WTC11 (cell line): ENCODE results near the gene CPT1C. TPM values are rescaled to one million over a fixed set of nuclear protein-coding genes. Genes with fewer than 3 reads are reported as not detected.

Source experiments
- ATAC-seq: fragments of 200-7000 bp; cut with Tn5 transposase; 2 replicates; pipeline ENCODE4 v1.10.0; 2021; ENCODE audit warnings: mild to moderate bottlenecking, moderate library complexity
- CTCF ChIA-PET: fragments of 300-600 bp; sonication (Branson Sonifier 250); formaldehyde crosslinking; loops from one replicate; lab custom pipeline; 2021; ENCODE audit warnings: antibody characterized with exemption; lab: Charles Lee
- POLR2A ChIA-PET: fragments of 350-600 bp; sonication (Branson Sonifier 250); formaldehyde crosslinking; loops from one replicate; lab custom pipeline; 2021; ENCODE audit warnings: antibody characterized with exemption; lab: Charles Lee
- DNase-seq: peaks from one replicate; pipeline ENCODE4 v3.0.0; 2021; ENCODE audit warnings: low spot score
- H3K27ac Mint-ChIP-seq: 2 replicates; pipeline ENCODE4 v1.8.0; 2021; ENCODE audit warnings: mixed read lengths
- H3K27me3 Mint-ChIP-seq: 2 replicates; pipeline ENCODE4 v1.8.0; 2021; ENCODE audit warnings: low read depth, mild to moderate bottlenecking, moderate library complexity, mixed read lengths
- H3K36me3 Mint-ChIP-seq: 2 replicates; pipeline ENCODE4 v1.8.0; 2021; ENCODE audit warnings: mixed read lengths
- H3K4me1 Mint-ChIP-seq: 2 replicates; pipeline ENCODE4 v1.8.0; 2022; ENCODE audit warnings: mixed read lengths
- H3K4me3 Mint-ChIP-seq: 2 replicates; pipeline ENCODE4 v1.8.0; 2021; ENCODE audit warnings: mild to moderate bottlenecking, moderate library complexity, mixed read lengths
- H3K9me3 Mint-ChIP-seq: 2 replicates; pipeline ENCODE4 v1.8.0; 2021; ENCODE audit warnings: mixed read lengths
- ATF2 ChIP-seq: sonication (generic); formaldehyde crosslinking; IDR thresholded peaks from 2 replicates; pipeline ENCODE4 v1.8.1; 2022; ENCODE audit warnings: low read depth, missing genetic modification reagents, borderline replicate concordance
- E2F5 ChIP-seq: sonication (generic); formaldehyde crosslinking; IDR thresholded peaks from 2 replicates; pipeline ENCODE4 v1.8.1; 2022; ENCODE audit warnings: mild to moderate bottlenecking, moderate library complexity, missing genetic modification reagents
- FOXP4 ChIP-seq: sonication (generic); formaldehyde crosslinking; IDR thresholded peaks from 2 replicates; pipeline ENCODE4 v1.8.0; 2022; ENCODE audit warnings: mild to moderate bottlenecking, missing genetic modification reagents
- GABPB1 ChIP-seq: sonication (generic); formaldehyde crosslinking; IDR thresholded peaks from 2 replicates; pipeline ENCODE4 v1.8.1; 2023; ENCODE audit warnings: mild to moderate bottlenecking, missing genetic modification reagents
- GRHL2 ChIP-seq: fragments of 250-450 bp; sonication (Bioruptor Pico); IDR thresholded peaks from 2 replicates; pipeline ENCODE4 v1.8.0; 2022; ENCODE audit warnings: mild to moderate bottlenecking, moderate library complexity; ENCODE audit not compliant: insufficient replicate concordance, severe bottlenecking
- HMGA2 ChIP-seq: fragments of 250-450 bp; sonication (Bioruptor Pico); IDR thresholded peaks from 2 replicates; pipeline ENCODE4 v1.4.0; 2021; ENCODE audit warnings: mild to moderate bottlenecking, moderate library complexity
- IRF1 ChIP-seq: sonication (generic); formaldehyde crosslinking; IDR thresholded peaks from 2 replicates; pipeline ENCODE4 v1.8.0; 2023; ENCODE audit warnings: missing genetic modification reagents
- JUN ChIP-seq: sonication (generic); formaldehyde crosslinking; IDR thresholded peaks from 2 replicates; pipeline ENCODE4 v1.8.0; 2023; ENCODE audit warnings: mild to moderate bottlenecking, missing genetic modification reagents
- MXD4 ChIP-seq: fragments of 250-450 bp; sonication (Bioruptor Pico); IDR thresholded peaks from 2 replicates; pipeline ENCODE4 v1.8.0; 2021; ENCODE audit warnings: mild to moderate bottlenecking, moderate library complexity, borderline replicate concordance
- NFE2L1 ChIP-seq: sonication (generic); formaldehyde crosslinking; IDR thresholded peaks from 2 replicates; pipeline ENCODE4 v1.8.1; 2023; ENCODE audit warnings: missing genetic modification reagents
- NR1H2 ChIP-seq: sonication (generic); formaldehyde crosslinking; IDR thresholded peaks from 2 replicates; pipeline ENCODE4 v1.9.0; 2021; ENCODE audit warnings: mild to moderate bottlenecking, moderate library complexity, missing genetic modification reagents
- RELA ChIP-seq: sonication (generic); formaldehyde crosslinking; IDR thresholded peaks from 2 replicates; pipeline ENCODE4 v1.8.1; 2022; ENCODE audit warnings: missing genetic modification reagents, mild to moderate bottlenecking, borderline replicate concordance
- SOX15 ChIP-seq: fragments of 250-450 bp; sonication (Bioruptor Pico); IDR thresholded peaks from 2 replicates; pipeline ENCODE4 v1.9.0; 2021; ENCODE audit warnings: mild to moderate bottlenecking
- SP1 ChIP-seq: sonication (generic); formaldehyde crosslinking; conservative IDR thresholded peaks from 2 replicates; pipeline ENCODE4 v1.8.1; 2022; ENCODE audit warnings: missing genetic modification reagents
- STAT6 ChIP-seq: sonication (generic); formaldehyde crosslinking; conservative IDR thresholded peaks from 2 replicates; pipeline ENCODE4 v1.8.1; 2023; ENCODE audit warnings: mild to moderate bottlenecking, low read depth, missing genetic modification reagents, moderate library complexity
- ZNF138 ChIP-seq: sonication (generic); formaldehyde crosslinking; conservative IDR thresholded peaks from 2 replicates; pipeline ENCODE4 v1.8.1; 2022; ENCODE audit warnings: mild to moderate bottlenecking, moderate library complexity, missing genetic modification reagents
- ZNF396 ChIP-seq: fragments of 250-450 bp; sonication (Bioruptor Pico); IDR thresholded peaks from 2 replicates; pipeline ENCODE4 v1.8.0; 2021; ENCODE audit warnings: mild to moderate bottlenecking, moderate library complexity, borderline replicate concordance
- ZNF416 ChIP-seq: fragments of 250-450 bp; sonication (Bioruptor Pico); IDR thresholded peaks from 2 replicates; pipeline ENCODE4 v1.9.0; 2021; ENCODE audit warnings: mild to moderate bottlenecking, inconsistent platforms
- total RNA-seq: library from RNA; stranded (reverse); gene quantifications from 3 replicates; pipeline ENCODE4 v1.2.3, GENCODE V29; 2021
- TF ChIP-seq, protein P1 (sequence below): fragments of 250-450 bp; sonication (Bioruptor Pico); IDR thresholded peaks from 2 replicates; pipeline ENCODE4 v1.8.0; 2021; ENCODE audit warnings: mild to moderate bottlenecking
- TF ChIP-seq, protein P2 (sequence below): sonication (generic); formaldehyde crosslinking; IDR thresholded peaks from 2 replicates; pipeline ENCODE4 v1.8.0; 2022; ENCODE audit warnings: mild to moderate bottlenecking, missing genetic modification reagents
- TF ChIP-seq, protein P3 (sequence below): fragments of 250-450 bp; sonication (Bioruptor Pico); IDR thresholded peaks from 2 replicates; pipeline ENCODE4 v2.1.2; 2022; ENCODE audit warnings: mild to moderate bottlenecking, moderate library complexity

CPT1C gene
- total RNA-seq, 1 experiment from 2014 or later, result 74.6 TPM

DNA sequence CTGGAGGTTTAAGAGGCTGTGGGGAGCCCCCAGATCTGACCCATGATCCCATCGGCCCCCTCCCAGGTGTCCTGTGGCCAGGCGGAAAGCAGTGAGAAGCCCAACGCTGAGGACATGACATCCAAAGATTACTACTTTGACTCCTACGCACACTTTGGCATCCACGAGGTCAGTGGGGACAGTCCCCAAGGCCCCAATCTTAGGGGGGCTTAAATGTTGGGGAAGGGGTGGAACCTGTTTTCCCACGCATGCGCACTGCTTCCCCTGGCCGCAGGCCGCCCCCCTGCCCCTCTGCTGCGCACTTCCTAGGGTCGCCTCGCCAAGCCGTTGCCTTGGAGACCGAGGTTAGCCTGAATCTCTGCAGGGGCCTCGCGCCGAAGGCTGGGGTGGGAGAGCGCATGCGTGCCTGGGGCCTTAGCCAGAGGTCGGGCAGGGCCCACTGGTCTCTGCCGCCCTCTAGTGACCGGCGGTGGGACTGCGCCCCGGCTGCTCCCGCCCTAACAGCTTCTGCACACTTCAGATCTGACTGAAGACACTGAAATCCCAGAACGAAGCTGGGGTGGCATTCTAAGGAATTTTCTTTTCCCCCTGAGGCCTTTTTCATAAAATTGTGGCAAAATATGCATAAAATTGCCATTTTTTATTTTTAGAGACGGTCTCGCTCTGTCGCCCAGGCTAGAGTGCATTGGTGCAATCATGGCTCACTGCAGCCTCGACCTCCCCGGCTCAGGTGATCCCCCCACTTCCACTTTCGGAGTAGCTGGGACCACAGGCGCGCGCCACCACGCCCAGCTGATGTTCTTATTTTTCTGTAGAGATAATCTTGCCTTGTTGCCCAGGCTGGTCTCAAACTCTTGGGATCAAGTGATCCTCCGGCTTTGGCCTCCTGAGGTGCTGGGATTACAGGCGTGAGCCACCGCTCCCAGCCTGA lies 10.2 kb upstream of the CPT1C start:
- Mint-ChIP-seq H3K27ac (peak overlapping the region; percentile 92), H3K4me1 (peaks cover 37% of the 10 kb centered on the region), H3K4me3 (0 out of 2 replicates have a peak overlapping the region, but pooled peaks have one; percentile 46), H3K9me3 (no peaks in the 10 kb centered on the region), H3K36me3 (peaks cover 41% of the 10 kb centered on the region), H3K27me3 (no peaks in the 10 kb centered on the region)
- CTCF ChIA-PET, result interaction anchor here (0.6 to 1.4 kb wide), 28 partner anchors 8 to 202 kb away, joined by 3 to 16 read pairs (median 4); partner anchors contain the start of genes ADM5, AP2A1, BCL2L12 and CPT1C
- ATAC-seq (peak; percentile 13), DNase-seq (peak; percentile 99)
- POLR2A ChIA-PET, result interaction anchor here (0.6 to 1.1 kb wide), 2 partner anchors 10 to 40 kb away, joined by 3 to 4 read pairs; no protein-coding TSS in a partner anchor
- TF ChIP-seq, protein P1, sequence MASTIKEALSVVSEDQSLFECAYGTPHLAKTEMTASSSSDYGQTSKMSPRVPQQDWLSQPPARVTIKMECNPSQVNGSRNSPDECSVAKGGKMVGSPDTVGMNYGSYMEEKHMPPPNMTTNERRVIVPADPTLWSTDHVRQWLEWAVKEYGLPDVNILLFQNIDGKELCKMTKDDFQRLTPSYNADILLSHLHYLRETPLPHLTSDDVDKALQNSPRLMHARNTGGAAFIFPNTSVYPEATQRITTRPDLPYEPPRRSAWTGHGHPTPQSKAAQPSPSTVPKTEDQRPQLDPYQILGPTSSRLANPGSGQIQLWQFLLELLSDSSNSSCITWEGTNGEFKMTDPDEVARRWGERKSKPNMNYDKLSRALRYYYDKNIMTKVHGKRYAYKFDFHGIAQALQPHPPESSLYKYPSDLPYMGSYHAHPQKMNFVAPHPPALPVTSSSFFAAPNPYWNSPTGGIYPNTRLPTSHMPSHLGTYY, result no peak
- TF ChIP-seq ZNF138 (no peak), ZNF396 (no peak), SOX15 (no peak), ZNF416 (CRISPR knock-in tag) (no peak), IRF1 (no peak), ATF2 (no peak), HMGA2 (CRISPR knock-in tag) (0 out of 2 replicates have a peak, but pooled peaks have one; percentile 5), NFE2L1 (CRISPR knock-in tag) (no peak), E2F5 (no peak), FOXP4 (CRISPR knock-in tag) (peak; percentile 60; the same call in 1 of the 2 replicates), STAT6 (no peak), MXD4 (CRISPR knock-in tag) (no peak), JUN (no peak), GRHL2 (CRISPR knock-in tag) (no peak), GABPB1 (CRISPR knock-in tag) (no peak), RELA (no peak), NR1H2 (CRISPR knock-in tag) (no peak), SP1 (CRISPR knock-in tag) (peak; percentile 34; the same call in 1 of the 2 replicates)
- TF ChIP-seq, protein P2, sequence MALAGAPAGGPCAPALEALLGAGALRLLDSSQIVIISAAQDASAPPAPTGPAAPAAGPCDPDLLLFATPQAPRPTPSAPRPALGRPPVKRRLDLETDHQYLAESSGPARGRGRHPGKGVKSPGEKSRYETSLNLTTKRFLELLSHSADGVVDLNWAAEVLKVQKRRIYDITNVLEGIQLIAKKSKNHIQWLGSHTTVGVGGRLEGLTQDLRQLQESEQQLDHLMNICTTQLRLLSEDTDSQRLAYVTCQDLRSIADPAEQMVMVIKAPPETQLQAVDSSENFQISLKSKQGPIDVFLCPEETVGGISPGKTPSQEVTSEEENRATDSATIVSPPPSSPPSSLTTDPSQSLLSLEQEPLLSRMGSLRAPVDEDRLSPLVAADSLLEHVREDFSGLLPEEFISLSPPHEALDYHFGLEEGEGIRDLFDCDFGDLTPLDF (CRISPR knock-in tag), result no peak
- TF ChIP-seq, protein P3, sequence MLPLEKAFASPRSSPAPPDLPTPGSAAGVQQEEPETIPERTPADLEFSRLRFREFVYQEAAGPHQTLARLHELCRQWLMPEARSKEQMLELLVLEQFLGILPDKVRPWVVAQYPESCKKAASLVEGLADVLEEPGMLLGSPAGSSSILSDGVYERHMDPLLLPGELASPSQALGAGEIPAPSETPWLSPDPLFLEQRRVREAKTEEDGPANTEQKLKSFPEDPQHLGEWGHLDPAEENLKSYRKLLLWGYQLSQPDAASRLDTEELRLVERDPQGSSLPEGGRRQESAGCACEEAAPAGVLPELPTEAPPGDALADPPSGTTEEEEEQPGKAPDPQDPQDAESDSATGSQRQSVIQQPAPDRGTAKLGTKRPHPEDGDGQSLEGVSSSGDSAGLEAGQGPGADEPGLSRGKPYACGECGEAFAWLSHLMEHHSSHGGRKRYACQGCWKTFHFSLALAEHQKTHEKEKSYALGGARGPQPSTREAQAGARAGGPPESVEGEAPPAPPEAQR (CRISPR knock-in tag), result no peak
